ENCODE results near the gene NOP58. TPM values are rescaled to one million over a fixed set of nuclear protein-coding genes. Genes with fewer than 3 reads are reported as not detected.
"Not testable (repeated sequence)": the region's sequence is repeated elsewhere in the genome, so short reads cannot be mapped to it uniquely, and the experiment has no call there.

NOP58 gene
- total RNA-seq, 2 donors from 2014 or later: 47.6 to 73.2 TPM

GRCh38 chr2:202307690-202308089 lies 42.1 kb downstream of the NOP58 start:
- H3K36me3 ChIP-seq: no peaks in the 10 kb centered on the region

DNA sequence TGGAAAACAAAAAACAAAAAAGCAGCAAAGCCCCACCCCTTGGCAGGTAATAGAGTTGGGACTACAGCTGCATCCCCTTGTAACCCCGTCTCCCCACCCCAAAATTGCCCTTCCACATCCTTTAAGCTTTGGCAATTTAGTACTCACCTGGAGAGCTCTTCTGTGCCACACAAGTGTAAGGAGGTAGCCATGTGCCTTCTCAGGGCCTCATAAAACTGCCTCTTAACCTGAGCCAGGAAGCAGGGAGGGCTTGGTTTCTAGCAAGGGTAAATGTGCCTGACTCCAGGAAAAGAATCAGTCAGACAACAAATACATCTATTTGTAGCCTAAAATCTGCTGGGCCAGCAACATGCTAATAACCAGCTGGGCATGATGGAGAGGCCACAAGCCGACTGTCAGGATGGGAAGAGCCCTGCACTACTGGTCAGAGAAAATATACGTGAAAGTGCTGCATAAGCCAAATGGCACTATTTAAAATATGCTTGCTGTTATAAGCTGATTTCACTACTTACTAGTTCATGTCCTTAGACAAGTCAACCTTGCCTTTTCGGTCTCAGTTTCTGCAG lies 46.3 kb downstream of the NOP58 start:
- Histone ChIP-seq H3K4me3 (no peak overlapping the region), H3K9me3 (no peaks in the 10 kb centered on the region), H3K4me1 (replicated peaks) (no peaks in the 10 kb centered on the region), H3K27ac (no peak overlapping the region), H3K36me3 (no peaks in the 10 kb centered on the region), H3K27me3 (replicated peaks; ENCODE audit: insufficient read depth) (no peaks in the 10 kb centered on the region)
- 90% methylated on average over 4 of the region's 4 CpGs for WGBS
- intact Hi-C loops (cut with DNase I): no loop called here
- no peak for DNase-seq (ENCODE audit: low spot score)
- TF ChIP-seq CTCF (IDR thresholded peaks at IDR 0.05) (no peak), POLR2AphosphoS5 (IDR thresholded peaks at IDR 0.05) (no peak), POLR2A (IDR thresholded peaks at IDR 0.05) (no peak)

More at GRCh38 chr2:202307690-202308089, 42.1 kb downstream of the NOP58 start:
- no peaks in the 10 kb centered on the region for H3K9me3 ChIP-seq
- intact Hi-C loops (cut with DNase I): no loop called here
- no peak for TF ChIP-seq CTCF (IDR thresholded peaks at IDR 0.05)
- TF ChIP-seq POLR2AphosphoS5 (IDR thresholded peaks at IDR 0.05): no peak
- no peak for TF ChIP-seq POLR2A (IDR thresholded peaks at IDR 0.05)
- DNase-seq (ENCODE audit: low spot score): no peak
- no peaks in the 10 kb centered on the region for H3K4me1 ChIP-seq (replicated peaks)
- H3K27ac ChIP-seq: no peak overlapping the region
- 76% methylated on average over 3 of the region's 3 CpGs for WGBS
- no peaks in the 10 kb centered on the region for H3K27me3 ChIP-seq (replicated peaks; ENCODE audit: insufficient read depth)
- no peak overlapping the region for H3K4me3 ChIP-seq

GRCh38 chr2:202314116-202314515 lies 48.6 kb downstream of the NOP58 start:
- Histone ChIP-seq H3K4me3 (no peak overlapping the region), H3K4me1 (replicated peaks) (no peaks in the 10 kb centered on the region), H3K27me3 (replicated peaks; ENCODE audit: insufficient read depth) (no peaks in the 10 kb centered on the region), H3K36me3 (no peaks in the 10 kb centered on the region), H3K27ac (no peak overlapping the region), H3K9me3 (no peaks in the 10 kb centered on the region)
- intact Hi-C loops (cut with DNase I): no loop called here
- TF ChIP-seq POLR2A (IDR thresholded peaks at IDR 0.05) (no peak), CTCF (IDR thresholded peaks at IDR 0.05) (no peak), POLR2AphosphoS5 (IDR thresholded peaks at IDR 0.05) (no peak)
- no peak for DNase-seq (ENCODE audit: low spot score)
- 100% methylated on average over 2 of the region's 2 CpGs for WGBS

GRCh38 chr2:202317080-202317857 lies 51.7 kb downstream of the NOP58 start:
- no peak overlapping the region for H3K4me3 ChIP-seq

GRCh38 chr2:202320362-202320761 lies 54.8 kb downstream of the NOP58 start:
- H3K9me3 ChIP-seq; H3K27me3 ChIP-seq (replicated peaks; ENCODE audit: insufficient read depth); H3K27ac ChIP-seq; intact Hi-C loops (cut with DNase I); H3K4me1 ChIP-seq (replicated peaks); H3K4me3 ChIP-seq; DNase-seq (ENCODE audit: low spot score); H3K36me3 ChIP-seq: not testable (repeated sequence)
- 98% methylated on average over 3 of the region's 3 CpGs for WGBS

More at GRCh38 chr2:202317080-202317857, 51.7 kb downstream of the NOP58 start:
- intact Hi-C loops (cut with DNase I): no loop called here
- TF ChIP-seq POLR2AphosphoS5 (IDR thresholded peaks at IDR 0.05): peak; percentile 32
- TF ChIP-seq POLR2A (IDR thresholded peaks at IDR 0.05): no peak
- Histone ChIP-seq H3K9me3 (no peaks in the 10 kb centered on the region), H3K27ac (peak overlapping the region in 1 of 2 donors; percentile 10), H3K4me1 (replicated peaks) (no peaks in the 10 kb centered on the region), H3K27me3 (replicated peaks; ENCODE audit: insufficient read depth) (no peaks in the 10 kb centered on the region), H3K36me3 (no peaks in the 10 kb centered on the region)
- 8% methylated on average over 6 of the region's 6 CpGs for WGBS
- DNase-seq (ENCODE audit: low spot score): peak; percentile 44

DNA sequence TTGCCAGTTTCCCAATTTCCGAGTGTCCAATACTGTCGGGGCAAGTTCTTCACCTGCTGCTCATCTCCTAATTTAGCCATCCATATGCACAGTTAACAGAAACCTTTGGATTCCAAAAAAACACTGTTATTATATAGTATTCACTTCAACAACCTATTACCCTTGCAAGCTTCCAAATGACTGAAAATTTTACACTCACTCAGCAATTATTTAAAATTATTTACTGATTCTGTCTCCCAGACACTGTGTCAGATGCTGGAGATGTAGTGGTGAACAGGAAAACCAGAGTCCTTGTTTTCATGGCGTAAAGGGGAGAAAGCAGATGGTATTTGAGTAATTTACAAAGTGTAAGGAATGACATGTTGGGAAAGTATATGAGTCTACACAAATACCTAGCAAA lies 56.9 kb downstream of the NOP58 start:
- no peak for TF ChIP-seq CTCF (IDR thresholded peaks at IDR 0.05)
- TF ChIP-seq POLR2AphosphoS5 (IDR thresholded peaks at IDR 0.05): no peak
- TF ChIP-seq POLR2A (IDR thresholded peaks at IDR 0.05): no peak
- Histone ChIP-seq H3K36me3 (no peaks in the 10 kb centered on the region), H3K4me3 (no peak overlapping the region), H3K4me1 (replicated peaks) (no peaks in the 10 kb centered on the region), H3K9me3 (no peaks in the 10 kb centered on the region), H3K27me3 (replicated peaks; ENCODE audit: insufficient read depth) (no peaks in the 10 kb centered on the region), H3K27ac (no peak overlapping the region)
- WGBS: 93% methylated on average over 3 of the region's 3 CpGs
- intact Hi-C loops (cut with DNase I): no loop called here
- no peak for DNase-seq (ENCODE audit: low spot score)
